ENCODE results near the gene ZNF71.
A peak's percentile ranks its signal among the peaks of the same experiment; 100 is the strongest.

Gene ZNF71

DNA sequence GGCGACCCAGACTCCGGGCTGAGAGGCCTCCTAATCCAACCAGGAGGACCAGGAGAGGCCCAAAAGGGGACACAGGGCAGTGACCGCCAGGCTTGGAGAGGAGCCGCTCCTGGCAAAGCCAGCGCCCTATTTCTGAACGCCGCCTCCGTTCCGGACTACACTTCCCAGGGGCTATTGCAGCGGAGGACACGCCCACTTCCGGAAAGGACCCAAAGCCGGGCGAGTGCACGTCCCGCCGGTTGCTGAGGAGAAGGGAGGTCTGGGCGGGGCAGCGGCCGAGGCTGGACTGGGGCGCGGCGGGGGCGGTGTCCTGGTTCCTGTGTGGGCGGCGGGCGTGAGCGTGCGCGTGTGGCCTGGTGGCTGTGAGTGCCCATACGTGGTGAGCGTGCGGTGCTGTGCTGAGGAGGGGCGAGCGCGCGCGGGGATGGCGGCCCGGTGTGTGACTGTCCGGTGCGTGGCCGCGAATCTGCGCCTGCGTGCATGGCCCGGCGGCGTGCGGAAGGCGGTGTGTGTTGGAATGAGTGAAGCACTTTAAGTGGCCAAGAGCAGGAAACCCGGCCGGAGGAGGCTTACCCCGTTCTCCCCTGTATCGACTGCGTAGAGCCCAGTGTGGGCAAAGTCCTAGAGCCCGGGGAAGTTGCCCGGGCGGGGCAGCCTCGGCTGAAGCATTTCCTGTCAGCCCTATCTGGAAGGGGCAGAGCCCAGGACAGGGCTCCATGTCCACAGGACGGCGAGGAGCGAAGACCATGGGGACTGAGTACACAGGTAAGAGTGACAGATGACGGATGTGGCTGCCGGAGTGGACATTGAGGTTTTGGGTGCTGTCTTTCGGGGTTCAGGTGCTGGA, 27.6 kb upstream of the ZNF71 start, which contains the start of gene ZNF470:
Gene ZNF470, plus strand, starts transcription at position 195 of the 847 bp plus-strand sequence. CDS start 2,844 bp downstream, outside the sequence.
- peak within 1 kb of the TSS; percentile 98 to 99 (median 98) for H3K4me3 Mint-ChIP-seq
- TF ChIP-seq, protein P1, sequence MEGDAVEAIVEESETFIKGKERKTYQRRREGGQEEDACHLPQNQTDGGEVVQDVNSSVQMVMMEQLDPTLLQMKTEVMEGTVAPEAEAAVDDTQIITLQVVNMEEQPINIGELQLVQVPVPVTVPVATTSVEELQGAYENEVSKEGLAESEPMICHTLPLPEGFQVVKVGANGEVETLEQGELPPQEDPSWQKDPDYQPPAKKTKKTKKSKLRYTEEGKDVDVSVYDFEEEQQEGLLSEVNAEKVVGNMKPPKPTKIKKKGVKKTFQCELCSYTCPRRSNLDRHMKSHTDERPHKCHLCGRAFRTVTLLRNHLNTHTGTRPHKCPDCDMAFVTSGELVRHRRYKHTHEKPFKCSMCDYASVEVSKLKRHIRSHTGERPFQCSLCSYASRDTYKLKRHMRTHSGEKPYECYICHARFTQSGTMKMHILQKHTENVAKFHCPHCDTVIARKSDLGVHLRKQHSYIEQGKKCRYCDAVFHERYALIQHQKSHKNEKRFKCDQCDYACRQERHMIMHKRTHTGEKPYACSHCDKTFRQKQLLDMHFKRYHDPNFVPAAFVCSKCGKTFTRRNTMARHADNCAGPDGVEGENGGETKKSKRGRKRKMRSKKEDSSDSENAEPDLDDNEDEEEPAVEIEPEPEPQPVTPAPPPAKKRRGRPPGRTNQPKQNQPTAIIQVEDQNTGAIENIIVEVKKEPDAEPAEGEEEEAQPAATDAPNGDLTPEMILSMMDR (IDR thresholded peaks at IDR 0.05; ENCODE audit: unreplicated experiment in 3 of 3): no peak
- peaks cover 72% of the 10 kb centered on the region for H3K9me3 Mint-ChIP-seq
- H3K27ac Mint-ChIP-seq: peak within 1 kb of the TSS; percentile 82 to 96 (median 93)
- peaks cover 83% of the 10 kb centered on the region for H3K36me3 Mint-ChIP-seq (ENCODE audit: low read depth)
- peaks cover 10% of the 10 kb centered on the region for H3K27me3 Mint-ChIP-seq (ENCODE audit: low read depth)
- peaks cover 7% of the 10 kb centered on the region for H3K4me1 Mint-ChIP-seq

DNA sequence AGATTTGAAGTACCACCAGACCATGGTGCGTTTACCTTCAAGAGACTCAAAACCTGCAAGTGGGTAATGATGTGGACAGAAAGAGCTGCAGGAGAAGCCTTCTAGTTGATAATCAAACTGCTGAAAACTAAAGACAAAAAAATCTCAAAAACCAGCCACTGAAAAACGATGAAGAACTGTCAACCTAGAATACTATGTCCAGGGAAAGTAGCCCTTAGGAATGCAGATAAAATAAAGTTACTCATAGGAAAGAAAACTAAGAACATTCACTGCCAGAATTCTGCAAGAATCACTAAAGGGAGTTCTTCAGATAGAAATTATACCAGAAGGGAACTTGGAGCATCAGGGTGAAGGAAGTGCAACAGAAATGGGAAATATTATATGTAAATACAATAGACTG, 22.5 kb upstream of the ZNF71 start:
- Mint-ChIP-seq H3K27ac (no peak overlapping the region), H3K27me3 (ENCODE audit: low read depth) (peaks cover 5% of the 10 kb centered on the region), H3K4me3 (no peak overlapping the region), H3K4me1 (peaks cover 5% of the 10 kb centered on the region), H3K9me3 (peaks cover 77% of the 10 kb centered on the region), H3K36me3 (ENCODE audit: low read depth) (peaks cover 97% of the 10 kb centered on the region)
- TF ChIP-seq, protein P1 (IDR thresholded peaks at IDR 0.05; ENCODE audit: unreplicated experiment in 3 of 3): no peak

- Mint-ChIP-seq H3K4me1 (no peaks in the 10 kb centered on the region), H3K4me3 (no peak overlapping the region), H3K9me3 (peaks cover 85% of the 10 kb centered on the region), H3K27ac (no peak overlapping the region), H3K36me3 (ENCODE audit: low read depth) (peaks cover 97% of the 10 kb centered on the region), H3K27me3 (ENCODE audit: low read depth) (no peaks in the 10 kb centered on the region)
- TF ChIP-seq, protein P1 (IDR thresholded peaks at IDR 0.05; ENCODE audit: unreplicated experiment in 3 of 3): no peak
Measured at GRCh38 chr19:56573914-56574313, 21.2 kb upstream of the ZNF71 start.

DNA sequence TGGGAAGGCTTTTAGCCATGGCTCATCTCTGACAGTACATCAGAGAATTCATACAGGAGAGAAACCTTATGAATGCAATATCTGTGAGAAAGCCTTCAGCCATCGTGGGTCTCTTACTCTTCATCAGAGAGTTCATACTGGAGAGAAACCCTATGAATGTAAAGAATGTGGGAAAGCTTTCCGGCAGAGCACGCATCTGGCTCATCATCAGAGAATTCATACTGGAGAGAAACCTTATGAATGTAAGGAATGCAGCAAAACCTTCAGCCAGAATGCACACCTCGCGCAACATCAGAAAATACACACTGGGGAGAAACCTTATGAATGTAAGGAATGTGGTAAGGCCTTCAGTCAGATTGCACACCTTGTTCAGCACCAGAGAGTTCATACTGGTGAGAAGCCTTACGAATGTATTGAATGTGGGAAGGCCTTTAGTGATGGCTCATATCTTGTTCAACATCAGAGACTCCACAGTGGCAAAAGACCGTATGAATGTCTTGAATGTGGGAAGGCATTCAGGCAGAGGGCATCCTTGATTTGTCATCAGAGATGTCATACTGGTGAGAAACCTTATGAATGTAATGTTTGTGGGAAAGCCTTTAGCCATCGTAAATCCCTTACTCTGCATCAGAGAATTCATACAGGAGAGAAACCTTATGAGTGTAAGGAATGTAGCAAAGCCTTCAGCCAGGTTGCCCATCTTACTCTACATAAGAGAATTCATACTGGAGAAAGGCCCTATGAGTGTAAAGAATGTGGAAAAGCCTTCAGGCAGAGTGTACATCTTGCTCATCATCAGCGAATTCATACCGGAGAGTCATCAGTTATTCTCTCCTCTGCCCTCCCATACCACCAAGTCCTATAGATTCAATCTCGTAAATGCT, 17.1 kb upstream of the ZNF71 start:
- Mint-ChIP-seq H3K4me1 (no peaks in the 10 kb centered on the region), H3K27ac (no peak overlapping the region), H3K27me3 (ENCODE audit: low read depth) (no peaks in the 10 kb centered on the region), H3K36me3 (ENCODE audit: low read depth) (peaks cover 91% of the 10 kb centered on the region), H3K9me3 (peaks cover 91% of the 10 kb centered on the region), H3K4me3 (no peak overlapping the region)
- TF ChIP-seq, protein P1 (IDR thresholded peaks at IDR 0.05; ENCODE audit: unreplicated experiment in 3 of 3): no peak

DNA sequence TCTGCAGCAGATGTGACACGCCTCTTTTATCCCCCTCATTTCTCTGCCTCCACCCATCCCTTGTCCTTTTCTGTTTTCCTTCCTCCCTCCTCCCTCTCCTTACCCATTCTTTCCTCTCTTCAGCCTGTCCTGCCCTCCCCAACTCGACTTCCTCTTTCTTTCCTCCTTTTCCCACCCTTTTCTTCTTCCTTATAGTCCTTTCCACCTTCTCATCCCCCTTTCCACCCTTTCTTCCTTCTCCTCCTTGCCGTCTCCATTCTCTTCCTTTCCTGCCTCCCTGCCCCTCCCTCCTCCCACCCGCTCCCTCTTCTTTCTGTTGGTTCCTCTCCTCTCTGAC, 688 bp upstream of the ZNF71 start:
- Mint-ChIP-seq H3K27me3 (ENCODE audit: low read depth) (no peaks in the 10 kb centered on the region), H3K27ac (peak overlapping the region in 2 of 3 experiments; percentile 64 to 66), H3K4me1 (peaks cover 11% of the 10 kb centered on the region), H3K4me3 (peak overlapping the region; percentile 93 to 97 (median 94)), H3K36me3 (ENCODE audit: low read depth) (peaks cover 51% of the 10 kb centered on the region), H3K9me3 (peaks cover 53% of the 10 kb centered on the region)
- TF ChIP-seq, protein P1 (IDR thresholded peaks at IDR 0.05; ENCODE audit: unreplicated experiment in 3 of 3): no peak

Measured in nephron (organoid).